KMS-11 (cell line): ENCODE results near the gene AOPEP.

Experiments
- H2AFZ ChIP-seq: fragments of 200-600 bp; sonication (generic); 2 replicates; pipeline ENCODE4 v1.6.1; 2016; ENCODE audit warnings: antibody characterized with exemption, mixed run types, low read depth
- H3K27ac ChIP-seq: fragments of 200-600 bp; sonication (generic); 2 replicates; pipeline ENCODE4 v1.6.1; 2016; ENCODE audit warnings: mild to moderate bottlenecking, mixed run types
- H3K27me3 ChIP-seq: fragments of 200-600 bp; sonication (generic); 2 replicates; pipeline ENCODE4 v1.6.1; 2017; ENCODE audit warnings: mild to moderate bottlenecking, low read depth, mixed run types, moderate library complexity; ENCODE audit not compliant: insufficient read depth
- H3K36me3 ChIP-seq: fragments of 200-600 bp; sonication (generic); 2 replicates; pipeline ENCODE4 v1.6.1; 2017; ENCODE audit warnings: mild to moderate bottlenecking, mixed run types; ENCODE audit not compliant: insufficient read depth
- H3K4me1 ChIP-seq: fragments of 200-600 bp; sonication (generic); 2 replicates; pipeline ENCODE4 v1.6.1; 2016; ENCODE audit warnings: mild to moderate bottlenecking, low read depth, mixed run types; ENCODE audit not compliant: poor library complexity, severe bottlenecking
- H3K4me2 ChIP-seq: fragments of 200-600 bp; sonication (generic); 2 replicates; pipeline ENCODE4 v1.7.0; 2016; ENCODE audit warnings: mild to moderate bottlenecking, mixed run types
- H3K4me3 ChIP-seq: fragments of 200-600 bp; sonication (generic); IDR thresholded peaks from 2 replicates; pipeline ENCODE4 v1.6.1; 2017; ENCODE audit warnings: low read depth, low read length, mixed read lengths; ENCODE audit not compliant: insufficient read depth
- H3K79me2 ChIP-seq: fragments of 200-600 bp; sonication (generic); 2 replicates; pipeline ENCODE4 v1.6.1; 2016; ENCODE audit warnings: low read depth, mixed run types; ENCODE audit not compliant: insufficient read depth
- H3K9ac ChIP-seq: fragments of 200-600 bp; sonication (generic); 2 replicates; pipeline ENCODE4 v1.6.1; 2016; ENCODE audit warnings: mild to moderate bottlenecking, mixed run types
- H4K20me1 ChIP-seq: fragments of 200-600 bp; sonication (generic); 2 replicates; pipeline ENCODE4 v1.6.1; 2016; ENCODE audit warnings: mild to moderate bottlenecking, mixed run types; ENCODE audit not compliant: insufficient read depth
- TF ChIP-seq, protein P1 (sequence below): fragments of 200-600 bp; sonication (generic); conservative IDR thresholded peaks from 2 replicates; pipeline ENCODE4 v1.6.1; 2017; ENCODE audit warnings: low read depth, mild to moderate bottlenecking, antibody characterized with exemption, low read length, moderate library complexity, mixed read lengths

Gene AOPEP

DNA sequence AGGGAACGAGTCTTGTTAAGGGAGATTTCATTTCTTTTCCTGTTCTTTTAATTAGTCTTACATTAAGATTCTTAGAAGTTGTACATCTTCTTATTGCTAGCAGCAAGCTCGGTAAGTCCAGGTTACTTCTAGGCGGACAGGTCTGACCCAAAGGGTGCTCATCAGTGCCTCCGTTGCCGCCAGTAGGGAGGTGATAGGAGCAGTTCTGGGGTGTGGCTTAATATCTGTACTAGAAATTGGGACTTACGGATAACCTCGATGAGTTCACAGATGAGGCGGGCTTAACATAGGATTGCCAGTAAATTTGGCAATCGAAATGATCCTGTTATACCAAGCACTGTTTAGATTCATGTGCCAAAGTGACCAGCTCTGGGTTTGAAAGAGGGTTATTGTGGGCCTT lies 312.2 kb downstream of the AOPEP start:
- H3K27ac ChIP-seq: no peak overlapping the region
- no peak overlapping the region for H2AFZ ChIP-seq
- no peaks in the 10 kb centered on the region for H3K79me2 ChIP-seq
- no peaks in the 10 kb centered on the region for H3K27me3 ChIP-seq
- no peaks in the 10 kb centered on the region for H4K20me1 ChIP-seq
- H3K9ac ChIP-seq: no peak overlapping the region
- H3K4me3 ChIP-seq: no peak overlapping the region
- H3K4me2 ChIP-seq: no peak overlapping the region
- no peaks in the 10 kb centered on the region for H3K4me1 ChIP-seq
- TF ChIP-seq, protein P1, sequence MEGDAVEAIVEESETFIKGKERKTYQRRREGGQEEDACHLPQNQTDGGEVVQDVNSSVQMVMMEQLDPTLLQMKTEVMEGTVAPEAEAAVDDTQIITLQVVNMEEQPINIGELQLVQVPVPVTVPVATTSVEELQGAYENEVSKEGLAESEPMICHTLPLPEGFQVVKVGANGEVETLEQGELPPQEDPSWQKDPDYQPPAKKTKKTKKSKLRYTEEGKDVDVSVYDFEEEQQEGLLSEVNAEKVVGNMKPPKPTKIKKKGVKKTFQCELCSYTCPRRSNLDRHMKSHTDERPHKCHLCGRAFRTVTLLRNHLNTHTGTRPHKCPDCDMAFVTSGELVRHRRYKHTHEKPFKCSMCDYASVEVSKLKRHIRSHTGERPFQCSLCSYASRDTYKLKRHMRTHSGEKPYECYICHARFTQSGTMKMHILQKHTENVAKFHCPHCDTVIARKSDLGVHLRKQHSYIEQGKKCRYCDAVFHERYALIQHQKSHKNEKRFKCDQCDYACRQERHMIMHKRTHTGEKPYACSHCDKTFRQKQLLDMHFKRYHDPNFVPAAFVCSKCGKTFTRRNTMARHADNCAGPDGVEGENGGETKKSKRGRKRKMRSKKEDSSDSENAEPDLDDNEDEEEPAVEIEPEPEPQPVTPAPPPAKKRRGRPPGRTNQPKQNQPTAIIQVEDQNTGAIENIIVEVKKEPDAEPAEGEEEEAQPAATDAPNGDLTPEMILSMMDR: no peak
- H3K36me3 ChIP-seq: no peaks in the 10 kb centered on the region

DNA sequence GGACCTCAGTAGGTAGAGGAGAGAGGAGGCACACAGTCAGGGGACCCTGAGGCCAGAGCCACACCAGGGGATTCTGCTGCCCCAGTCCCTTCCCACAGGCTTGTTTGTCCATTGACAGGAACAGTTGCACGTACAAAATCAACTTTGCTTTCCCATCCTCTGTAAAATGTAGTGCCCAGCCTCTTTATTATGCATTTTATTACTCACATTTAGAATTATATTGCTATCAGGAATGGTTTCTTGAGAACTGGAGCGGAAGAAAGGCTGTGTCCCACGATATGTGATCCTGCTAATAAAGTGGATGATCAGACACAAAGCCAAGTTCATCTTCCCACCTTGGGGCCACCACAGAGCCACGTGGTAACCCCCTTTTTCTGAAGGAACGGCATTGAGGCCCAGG lies 313.6 kb downstream of the AOPEP start:
- H3K9ac ChIP-seq: no peak overlapping the region
- no peak overlapping the region for H2AFZ ChIP-seq
- no peaks in the 10 kb centered on the region for H4K20me1 ChIP-seq
- H3K4me2 ChIP-seq: no peak overlapping the region
- no peak overlapping the region for H3K27ac ChIP-seq
- no peak overlapping the region for H3K4me3 ChIP-seq
- H3K79me2 ChIP-seq: no peaks in the 10 kb centered on the region
- no peaks in the 10 kb centered on the region for H3K27me3 ChIP-seq
- H3K36me3 ChIP-seq: no peaks in the 10 kb centered on the region
- TF ChIP-seq, protein P1: no peak
- no peaks in the 10 kb centered on the region for H3K4me1 ChIP-seq

DNA sequence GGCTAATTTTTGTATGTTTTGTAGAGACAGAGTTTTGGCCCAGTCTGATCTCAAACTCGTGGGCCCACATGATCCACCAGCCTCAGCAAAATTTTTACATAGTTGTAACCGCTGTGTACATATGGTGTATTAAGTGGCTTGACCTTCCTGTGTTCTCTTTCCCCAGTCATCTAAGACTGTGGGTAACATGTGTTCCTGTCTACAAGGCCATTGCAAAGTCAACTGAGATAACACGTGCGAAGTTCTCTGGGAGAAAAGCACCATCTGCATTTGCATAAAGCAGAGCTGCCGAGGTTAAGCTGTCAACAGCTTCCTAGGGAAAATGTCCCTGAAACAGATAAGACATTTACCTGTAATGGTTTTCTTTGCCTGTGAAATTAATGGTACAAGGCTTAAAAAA lies 317.3 kb downstream of the AOPEP start:
- no peaks in the 10 kb centered on the region for H3K79me2 ChIP-seq
- no peak overlapping the region for H3K9ac ChIP-seq
- H3K4me1 ChIP-seq: peaks cover 3% of the 10 kb centered on the region
- H3K27me3 ChIP-seq: no peaks in the 10 kb centered on the region
- no peak overlapping the region for H3K4me2 ChIP-seq
- H3K27ac ChIP-seq: no peak overlapping the region
- TF ChIP-seq, protein P1: no peak
- H3K36me3 ChIP-seq: no peaks in the 10 kb centered on the region
- no peak overlapping the region for H3K4me3 ChIP-seq
- no peak overlapping the region for H2AFZ ChIP-seq
- no peaks in the 10 kb centered on the region for H4K20me1 ChIP-seq

DNA sequence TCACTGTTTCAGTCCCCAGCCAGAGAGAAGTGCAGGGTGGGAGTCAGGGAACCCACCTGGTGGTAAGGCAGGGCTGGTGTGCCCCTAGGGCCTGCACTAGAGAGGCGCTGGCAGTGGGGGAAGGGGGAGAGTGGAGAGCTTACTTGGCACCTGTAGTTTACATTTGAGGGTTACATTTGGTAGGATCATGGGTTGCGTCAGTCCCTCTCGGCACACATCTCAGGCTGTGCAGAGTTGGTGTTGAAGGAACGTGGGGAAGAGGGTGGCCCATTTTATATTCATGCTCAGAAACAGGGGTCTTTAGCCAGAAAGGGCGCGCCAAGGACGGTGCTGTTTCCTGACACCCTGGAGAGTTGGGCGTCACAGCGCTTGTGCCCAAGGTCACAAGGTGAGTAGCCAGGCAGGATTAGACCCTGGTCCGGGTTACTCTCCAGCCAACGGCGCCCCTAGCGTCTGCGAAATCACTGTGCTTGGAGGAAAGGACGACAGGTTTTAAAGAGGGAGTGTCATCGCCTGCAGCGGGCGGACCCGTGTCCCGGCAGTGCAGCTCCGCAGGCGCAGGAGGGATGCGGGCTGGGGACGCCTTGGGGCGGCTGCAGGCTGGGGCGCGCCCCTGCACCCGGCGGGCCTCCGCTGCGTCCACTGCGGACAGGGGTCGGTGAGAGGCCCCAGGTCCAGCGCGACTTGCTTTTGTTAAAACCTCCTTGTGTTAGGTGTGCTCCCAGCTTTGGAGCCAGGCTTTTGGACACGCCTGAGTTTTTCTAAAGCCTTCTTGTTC lies 318.4 kb downstream of the AOPEP start:
- Histone ChIP-seq H3K79me2 (no peaks in the 10 kb centered on the region), H3K4me3 (no peak overlapping the region), H3K4me2 (no peak overlapping the region), H3K27me3 (peaks cover 4% of the 10 kb centered on the region; the same call in 1 of the 2 replicates), H3K9ac (no peak overlapping the region), H3K36me3 (no peaks in the 10 kb centered on the region), H3K4me1 (peaks cover 14% of the 10 kb centered on the region), H4K20me1 (no peaks in the 10 kb centered on the region), H2AFZ (no peak overlapping the region), H3K27ac (no peak overlapping the region)
- TF ChIP-seq, protein P1: no peak
